DMS 273 treated with DMSO at 0.1 percent for 48 hours (cell line): ENCODE measurements around the gene LSAMP.
"Not testable (repeated sequence)": the region's sequence is repeated elsewhere in the genome, so short reads cannot be mapped to it uniquely, and the experiment has no call there.

ENCODE experiments used
- DNase-seq: peaks from one replicate; lab custom pipeline; 2025; lab: John Stamatoyannopoulos, UW

LSAMP gene

DNA sequence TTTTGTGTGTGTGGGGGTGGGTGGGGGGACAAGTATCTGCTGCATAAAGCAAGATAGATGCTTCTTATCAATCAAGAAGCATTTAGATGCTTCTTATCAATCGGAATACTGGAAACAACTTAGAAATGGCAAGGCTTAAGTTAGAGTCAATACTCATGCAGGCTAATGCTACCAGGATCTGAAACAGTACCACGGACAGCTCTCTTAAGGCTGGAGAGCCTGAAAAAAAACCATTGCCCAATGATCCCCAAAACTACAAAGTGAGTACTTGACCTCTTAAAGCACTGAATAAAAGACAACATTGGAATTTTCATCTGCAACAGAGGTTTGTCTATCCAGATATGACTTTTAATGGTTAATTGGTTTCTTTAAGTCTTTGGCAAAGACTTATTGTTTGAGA is 559.7 kb downstream of the LSAMP start:
- DNase-seq, result no peak

DNA sequence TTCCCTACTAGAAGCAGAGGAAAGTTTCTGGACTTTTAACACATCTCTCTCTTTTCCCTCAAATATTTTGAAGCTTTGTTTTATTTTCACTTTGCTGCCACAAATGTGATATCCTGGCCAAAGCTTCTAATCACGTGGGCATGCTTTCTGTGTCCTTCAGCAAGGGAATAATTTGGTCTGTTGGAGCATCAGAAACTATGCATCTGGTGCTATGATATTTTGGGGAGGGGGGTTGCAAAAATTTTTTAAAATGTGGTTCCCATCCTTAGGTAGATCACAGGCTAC is 567.7 kb downstream of the LSAMP start:
- no peak for DNase-seq

DNA sequence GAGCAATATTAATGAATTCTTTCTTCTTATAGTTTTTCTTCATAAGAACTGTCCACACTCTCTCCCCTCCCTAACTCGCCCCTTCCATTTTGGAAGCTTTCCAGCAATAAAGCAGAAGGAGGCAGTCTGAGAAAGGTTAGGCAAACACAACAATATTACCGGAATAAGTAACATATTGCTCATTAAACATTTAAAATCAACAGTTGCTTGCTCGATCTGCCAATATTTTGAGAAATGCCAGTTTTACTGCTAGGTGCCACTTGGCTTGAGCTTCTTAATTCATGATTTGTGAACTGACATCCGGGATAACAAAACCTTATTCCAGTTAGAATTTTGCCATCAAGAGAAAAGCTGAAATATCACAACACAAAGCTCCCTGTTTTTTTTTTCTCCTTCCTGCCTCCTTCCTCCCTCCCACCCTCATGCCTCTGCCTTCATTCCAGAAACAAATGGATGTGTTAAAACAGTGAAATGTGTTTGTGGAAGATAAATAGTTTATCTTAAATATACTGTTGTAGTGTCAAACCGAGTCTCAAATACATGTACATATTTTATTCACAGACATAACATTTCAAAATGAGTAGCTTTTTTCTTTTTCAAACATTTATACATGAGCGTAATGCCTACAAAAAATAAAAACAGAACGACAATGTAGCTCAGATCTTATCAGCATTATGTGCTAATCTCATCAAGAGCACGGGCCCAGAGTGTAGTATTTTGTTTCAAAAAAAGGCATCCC is 568.2 kb downstream of the LSAMP start:
- peak; percentile 12 for DNase-seq

DNA sequence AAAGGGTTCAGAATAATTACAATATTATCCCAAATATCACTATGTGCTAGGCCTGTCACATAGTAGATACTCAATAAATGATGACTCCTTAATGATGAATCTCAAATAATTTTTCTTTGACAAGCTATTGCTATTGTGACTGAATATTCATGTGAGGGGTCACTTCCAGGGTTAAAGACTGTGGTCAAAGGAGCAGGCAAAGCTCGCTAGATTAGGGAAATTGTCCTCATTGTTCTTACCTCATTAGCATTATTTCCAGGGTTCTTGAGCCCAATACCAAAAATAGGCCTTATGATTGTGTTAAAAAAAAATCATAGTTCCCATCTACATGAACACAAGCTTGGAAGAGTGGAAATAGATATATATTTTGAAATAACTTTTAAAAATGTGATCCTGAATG is 569.8 kb downstream of the LSAMP start:
- DNase-seq, result no peak

DNA sequence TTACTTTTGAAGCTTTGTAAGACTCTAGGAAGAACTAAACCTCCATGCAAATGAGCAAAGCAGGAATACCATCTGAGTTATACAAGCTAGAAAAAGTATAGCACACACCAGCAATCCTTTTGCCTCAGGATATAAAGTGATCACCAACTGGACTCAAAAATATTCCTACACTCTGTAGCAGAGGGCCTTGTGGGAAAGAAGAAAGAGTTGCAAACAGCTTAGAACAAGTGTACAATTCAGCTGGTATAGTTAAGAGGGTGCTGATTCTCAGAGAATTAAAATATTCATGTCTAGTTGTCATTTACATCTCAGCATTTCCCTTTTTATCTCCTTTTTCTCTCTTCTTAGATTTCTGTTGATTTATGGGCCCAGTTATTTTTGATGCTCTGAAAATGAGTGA is 573.6 kb downstream of the LSAMP start:
- no peak for DNase-seq

DNA sequence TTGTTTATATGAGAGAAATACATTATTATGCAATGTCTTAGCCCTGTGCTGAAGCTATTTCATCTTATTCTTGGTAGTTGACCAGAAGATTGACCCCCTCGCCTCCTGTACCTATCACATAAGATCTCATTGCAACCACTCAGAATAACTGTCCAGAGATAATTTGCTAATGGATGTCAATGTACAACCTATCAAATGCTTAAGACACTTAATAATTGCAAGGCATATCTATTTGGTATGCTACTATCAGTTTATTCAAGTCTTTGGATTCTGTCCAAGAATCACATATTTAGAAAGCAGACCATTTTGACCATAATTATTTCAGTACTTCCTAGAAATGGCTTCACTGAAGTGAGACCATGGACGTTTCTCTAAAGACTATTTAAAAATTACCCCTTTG is 580.4 kb downstream of the LSAMP start:
- DNase-seq, result no peak

DNA sequence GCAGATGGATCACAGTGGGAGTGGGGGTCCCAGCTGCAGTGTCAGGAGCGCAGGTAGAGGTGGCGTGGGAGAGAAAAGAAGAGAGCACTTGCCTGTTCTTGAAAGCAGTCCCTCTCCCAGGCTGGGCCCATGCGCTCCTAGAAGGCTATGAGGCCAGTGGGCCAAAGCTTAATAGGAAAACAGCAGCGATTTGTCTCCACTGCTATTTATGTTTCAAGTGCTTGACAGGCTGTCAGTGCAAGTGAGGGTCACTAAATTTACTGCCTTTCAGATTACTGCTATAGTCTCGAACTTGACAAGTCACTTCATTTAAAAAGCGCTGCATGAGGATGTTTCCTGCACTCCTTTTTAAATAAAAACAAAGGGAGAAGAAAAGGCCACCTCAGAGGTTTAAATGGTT is 582.4 kb downstream of the LSAMP start:
- no peak for DNase-seq

DNA sequence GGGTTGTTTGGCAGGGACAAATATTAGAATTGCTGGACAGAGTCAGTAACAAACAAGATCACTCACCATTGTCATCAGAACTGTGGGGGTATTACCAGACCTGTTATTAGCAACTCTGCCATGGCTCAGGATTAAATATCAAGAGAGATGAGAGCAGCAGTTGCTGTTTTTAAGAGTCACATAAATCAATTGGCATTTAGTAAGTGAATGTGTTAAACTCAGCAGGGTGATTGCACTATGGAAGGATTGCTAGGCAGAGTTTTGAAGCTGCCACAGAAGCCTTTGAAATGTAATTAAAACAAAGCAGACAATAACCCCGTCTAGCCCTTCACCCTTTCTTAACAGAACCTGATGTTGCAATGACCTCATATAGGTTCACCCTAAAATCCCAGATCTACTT is 583.2 kb downstream of the LSAMP start:
- DNase-seq, result no peak

DNA sequence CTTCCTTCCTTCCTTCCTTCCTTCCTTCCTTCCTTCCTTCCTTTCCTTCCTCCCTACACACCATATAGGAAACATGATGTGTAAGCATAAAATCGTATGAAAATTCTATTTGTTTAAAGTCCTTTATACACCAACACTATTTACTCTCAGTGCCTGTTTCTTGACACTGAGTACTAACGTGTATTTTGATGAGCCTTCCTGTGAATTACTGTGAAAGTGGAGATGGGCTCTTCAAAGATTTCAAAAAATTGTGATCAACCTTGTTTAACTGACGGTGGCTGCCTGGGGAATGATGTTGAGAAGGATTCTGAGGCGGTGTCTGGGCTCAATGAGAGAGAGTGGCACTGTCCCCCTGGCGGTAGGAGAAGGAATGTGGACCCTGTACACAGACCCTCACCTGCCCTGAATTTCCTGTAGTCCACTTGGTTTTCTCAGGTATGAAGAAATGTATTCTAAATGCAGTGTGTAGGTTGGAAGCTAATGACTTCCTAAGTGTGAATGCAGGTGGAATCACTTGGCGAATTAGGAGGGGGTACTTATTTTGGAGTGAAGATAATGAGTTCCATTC is 584.0 kb downstream of the LSAMP start:
- no peak for DNase-seq

DNA sequence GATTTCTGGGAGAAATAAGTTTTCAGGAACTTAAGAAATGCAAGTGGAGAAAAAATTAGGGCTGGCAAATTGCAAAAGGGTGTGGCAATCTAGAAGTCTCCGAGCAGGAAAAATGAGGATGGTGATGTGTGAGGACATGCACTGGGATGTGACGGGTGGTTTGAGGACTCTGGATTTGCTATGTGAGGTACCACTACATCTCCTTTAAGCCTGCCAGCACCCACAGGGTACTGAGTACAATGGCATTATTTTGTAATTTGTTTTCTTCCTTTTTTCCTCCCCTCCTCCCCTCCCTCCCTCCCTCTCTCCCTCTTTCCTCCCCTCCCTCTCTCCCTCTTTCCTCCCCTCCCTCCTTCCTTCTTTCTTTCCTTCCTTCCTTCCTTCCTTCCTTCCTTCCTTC is 584.5 kb downstream of the LSAMP start:
- DNase-seq, result no peak

DNA sequence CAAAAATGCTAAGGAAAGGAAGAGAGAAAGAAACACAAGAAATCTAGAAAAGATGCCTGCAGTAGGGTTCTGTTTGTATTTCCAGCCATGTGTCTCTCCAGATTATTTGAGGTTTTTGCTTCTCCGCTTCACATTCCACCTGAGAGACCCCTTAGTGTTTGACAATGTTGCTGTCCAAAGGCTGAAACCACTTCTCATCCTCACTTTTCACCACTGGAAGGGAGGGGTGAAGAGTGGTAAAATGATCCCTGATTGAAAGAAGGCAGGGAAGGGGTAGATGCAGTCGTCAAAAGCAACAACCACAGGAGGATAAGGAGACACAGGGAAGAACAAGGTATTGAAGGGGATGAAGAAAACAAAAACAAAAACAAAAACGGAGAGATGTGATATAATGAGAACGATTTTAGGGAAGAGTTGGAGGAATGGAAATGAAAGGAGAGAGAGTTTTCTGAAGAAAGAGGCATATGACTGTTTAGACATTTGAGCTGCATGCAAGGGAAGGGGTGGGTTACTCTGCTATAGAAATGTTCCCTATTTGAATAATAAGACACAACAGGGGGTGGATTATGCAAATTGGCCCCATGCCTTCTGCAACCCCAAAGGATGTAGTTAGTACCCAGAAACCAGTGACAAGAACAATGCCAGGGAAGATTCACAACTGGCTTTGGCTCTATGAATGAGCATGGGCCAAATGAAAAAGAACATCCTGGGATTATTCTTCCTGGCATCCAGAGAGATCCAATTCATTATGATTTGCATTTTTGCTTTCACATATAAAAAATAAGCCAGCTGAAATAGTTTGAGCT is 586.1 kb downstream of the LSAMP start:
- no peak for DNase-seq

DNA sequence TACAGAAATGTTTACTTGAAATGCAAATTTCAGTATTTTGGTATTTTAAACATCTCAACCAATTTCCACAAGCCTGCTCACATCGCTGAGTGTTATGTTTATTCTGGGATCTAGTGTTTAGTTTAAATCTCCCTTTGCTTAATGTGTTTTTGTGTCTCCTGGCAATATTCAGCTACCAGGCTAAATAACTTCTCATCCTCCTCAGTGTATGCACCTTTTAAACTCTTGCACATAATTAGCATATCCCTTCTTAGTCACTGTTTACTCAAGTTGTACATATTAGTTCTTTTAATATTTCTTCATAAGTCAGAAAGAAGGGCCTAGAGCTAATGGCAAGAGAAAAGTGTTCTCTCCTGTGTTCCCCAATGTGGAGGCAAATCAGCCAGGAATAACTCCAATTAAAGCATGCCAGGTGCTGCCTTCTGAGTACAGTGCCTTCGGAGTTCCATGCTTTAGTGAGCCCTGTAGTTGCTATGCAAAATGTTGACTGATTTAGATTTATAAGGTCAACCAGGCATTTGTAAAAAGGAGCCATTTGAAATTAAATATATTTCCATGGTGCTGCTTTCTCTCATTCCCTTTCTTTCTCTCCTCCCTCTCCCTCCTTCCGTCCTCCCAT is 587.7 kb downstream of the LSAMP start:
- DNase-seq, result no peak

DNA sequence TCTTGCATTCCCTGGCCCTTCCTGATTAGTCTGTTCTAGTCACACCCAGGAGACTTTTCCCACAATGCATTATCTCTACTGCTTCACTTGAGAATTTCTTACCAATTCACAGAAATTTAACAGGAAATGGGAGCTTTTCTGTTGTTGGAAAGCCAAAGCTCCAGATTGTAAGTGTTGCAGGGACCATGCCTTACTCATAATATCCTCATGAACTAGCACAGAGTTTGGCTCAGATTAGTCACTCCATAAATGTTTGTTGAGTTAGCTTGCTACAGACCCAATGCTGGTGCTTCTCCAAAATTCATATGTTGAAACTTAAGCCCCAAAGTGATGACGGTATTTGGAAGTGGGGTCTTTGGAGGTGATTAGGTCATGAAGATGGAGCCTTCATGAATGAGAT is 589.4 kb downstream of the LSAMP start:
- no peak for DNase-seq

DNA sequence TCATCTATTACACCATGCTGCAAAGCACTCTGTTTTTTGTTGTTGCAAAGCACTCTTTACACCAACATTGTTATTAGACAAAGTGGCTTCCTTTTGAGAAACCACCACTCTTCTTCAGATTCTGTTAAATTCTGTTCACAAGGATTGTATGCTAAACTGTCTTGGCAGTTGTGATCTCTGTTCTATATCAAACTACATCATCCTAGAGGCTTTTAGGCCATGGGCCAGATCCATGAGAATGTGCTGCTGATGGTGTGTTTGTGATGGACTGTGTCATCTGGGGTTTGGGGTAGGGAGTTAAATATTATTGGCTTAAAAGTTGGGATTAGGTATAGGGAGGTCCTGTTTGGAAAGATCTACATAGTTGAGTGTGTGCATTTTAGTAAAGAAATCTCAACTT is 592.2 kb downstream of the LSAMP start:
- no peak for DNase-seq

DNA sequence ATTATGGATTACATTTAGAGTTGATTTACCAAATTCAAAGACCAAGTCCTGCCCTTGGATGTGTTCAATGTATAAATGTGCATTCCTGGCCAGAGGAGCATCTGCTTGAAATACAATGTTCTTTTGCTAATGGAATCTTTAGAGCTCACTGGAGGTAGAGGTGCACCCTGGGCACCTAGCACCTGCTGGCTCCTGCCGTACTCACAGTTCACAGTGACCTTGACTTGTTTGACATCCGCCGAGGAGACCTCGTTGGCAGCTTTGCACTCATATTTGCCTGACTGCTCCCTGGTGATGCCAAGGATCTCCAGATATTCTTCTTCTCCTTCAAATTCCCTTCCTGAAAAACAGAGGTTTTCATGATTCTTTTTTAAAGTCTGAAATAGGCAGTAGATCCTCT is 593.0 kb downstream of the LSAMP start:
- no peak for DNase-seq

DNA sequence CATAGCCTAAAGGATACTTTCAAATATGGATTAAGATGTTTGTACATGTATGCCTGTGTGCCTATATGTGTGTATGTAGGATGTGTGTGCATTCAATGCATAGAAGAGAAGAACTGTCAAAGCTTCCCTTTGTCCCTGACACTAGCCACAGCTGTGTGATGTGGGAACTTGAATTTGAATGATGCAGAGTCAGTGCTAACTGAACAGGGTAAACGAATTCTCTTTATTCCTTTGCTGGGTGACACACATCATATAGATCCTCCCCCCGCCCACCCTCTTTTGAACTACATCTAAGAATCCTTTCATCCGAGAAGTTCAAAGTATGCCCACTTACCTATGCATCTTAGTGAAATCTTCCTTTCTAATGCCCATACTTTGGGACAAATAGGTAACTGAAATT is 593.7 kb downstream of the LSAMP start:
- DNase-seq, result no peak

DNA sequence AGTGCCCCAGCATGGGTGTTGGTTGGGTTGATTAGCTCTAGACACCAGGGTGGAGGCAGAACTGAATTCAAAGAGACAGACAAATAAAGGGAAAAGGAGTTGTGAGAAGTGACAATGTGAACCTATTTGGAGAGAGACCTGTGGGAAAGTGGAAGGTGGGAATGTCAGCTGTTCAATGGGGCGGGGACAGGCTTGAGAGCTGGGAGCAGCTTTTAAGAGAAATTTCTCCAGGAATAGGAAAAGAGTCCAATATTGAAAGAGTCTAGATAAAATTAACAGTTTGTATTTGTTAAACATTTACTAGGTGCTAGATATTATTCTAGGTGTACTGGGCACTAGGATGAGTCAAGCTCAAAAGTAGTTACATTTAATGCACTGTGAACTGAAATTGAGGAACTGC is 596.6 kb downstream of the LSAMP start:
- no peak for DNase-seq

DNA sequence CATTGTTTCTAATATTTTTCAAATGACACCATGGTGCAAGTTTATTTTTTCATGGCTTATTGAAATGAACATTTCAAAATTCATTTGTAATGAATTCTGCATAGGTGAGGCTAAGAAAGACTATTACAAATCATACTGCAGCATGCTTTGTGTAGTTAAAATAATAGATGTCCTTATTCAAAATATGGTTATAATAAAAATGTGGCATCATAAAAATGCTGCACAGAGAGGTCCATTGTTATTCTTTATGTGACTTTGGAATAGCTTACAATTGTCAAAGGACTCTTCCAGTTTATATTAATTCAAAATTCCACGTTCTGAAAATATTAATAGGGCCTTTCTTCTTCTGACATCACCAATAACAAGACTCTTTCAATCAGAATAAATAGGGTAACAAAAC is 599.3 kb downstream of the LSAMP start:
- no peak for DNase-seq

DNA sequence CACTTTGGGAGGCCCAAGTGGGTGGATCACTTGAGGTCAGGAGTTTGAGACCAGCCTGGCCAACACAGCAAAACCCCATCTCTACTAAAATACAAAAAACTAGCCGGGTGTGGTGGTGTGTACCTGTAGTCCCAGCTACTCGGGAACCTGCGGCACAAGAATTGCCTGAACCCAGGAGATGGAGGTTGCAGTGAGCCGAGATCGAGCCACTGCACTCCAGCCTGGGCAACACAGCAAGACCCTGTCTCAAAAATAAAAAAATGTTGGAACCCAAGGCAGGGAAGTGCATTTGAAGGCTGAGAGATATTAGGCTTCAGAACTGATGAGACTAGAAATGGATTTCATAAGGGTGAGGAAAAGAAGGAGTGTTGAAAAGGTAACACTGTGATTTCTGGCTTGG is 600.6 kb downstream of the LSAMP start:
- DNase-seq, result not testable (repeated sequence)

DNA sequence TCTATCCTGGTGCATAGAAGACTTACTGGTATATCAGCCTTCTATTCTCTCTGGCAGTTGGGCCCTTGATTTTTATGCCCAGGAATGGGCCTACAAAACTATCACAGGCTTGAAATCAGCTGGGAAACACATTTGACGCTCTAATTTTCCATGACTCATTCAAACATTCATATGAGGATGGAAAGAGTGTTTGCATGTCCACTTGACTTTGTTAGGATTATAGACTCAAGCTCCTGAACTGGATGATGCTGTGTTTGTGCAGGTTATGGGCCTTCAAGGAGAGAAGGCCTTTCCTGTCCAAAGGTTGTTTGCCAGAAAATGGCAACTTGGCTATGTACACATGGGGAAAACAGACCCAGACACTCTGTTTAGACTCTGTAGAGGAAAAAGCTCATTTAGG is 602.1 kb downstream of the LSAMP start:
- DNase-seq, result no peak

DNA sequence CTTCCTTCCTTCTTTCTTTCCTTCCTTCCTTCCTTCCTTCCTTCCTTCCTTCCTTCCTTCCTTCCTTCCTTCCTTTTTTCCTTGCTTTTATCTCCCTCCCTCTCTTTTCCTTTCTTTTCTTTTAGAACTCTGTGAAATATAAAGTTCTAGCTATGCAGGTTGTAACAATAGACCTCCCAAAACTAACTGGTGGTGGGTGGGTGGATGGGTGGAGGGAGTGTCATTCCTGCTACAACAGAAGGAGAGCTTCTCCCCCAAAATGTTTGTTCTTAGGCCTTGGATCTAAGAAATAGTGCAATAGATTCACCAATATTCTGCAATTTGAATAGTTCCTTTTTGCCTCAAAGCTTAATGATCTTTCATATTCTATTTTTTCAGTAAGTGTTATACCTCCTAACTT is 606.0 kb downstream of the LSAMP start:
- DNase-seq, result no peak

DNA sequence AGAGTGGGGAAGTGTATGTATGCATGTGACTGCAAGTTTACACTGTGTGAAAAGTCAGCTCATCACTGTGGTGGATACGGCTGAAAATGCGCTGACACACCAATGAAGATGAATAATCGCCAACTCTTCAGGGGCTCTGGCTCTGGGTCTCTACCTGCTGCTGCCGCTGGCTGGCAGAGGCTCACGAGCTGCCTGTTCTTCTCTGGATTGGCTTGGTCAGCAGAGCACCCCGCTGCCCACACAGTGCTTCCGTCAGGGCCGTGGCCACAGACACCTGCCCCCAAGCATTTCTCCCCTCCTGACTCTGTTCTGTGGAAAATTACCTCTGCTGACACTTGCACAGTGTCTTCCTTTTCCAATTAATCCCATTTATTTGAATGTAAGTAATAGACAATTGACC is 606.5 kb downstream of the LSAMP start:
- no peak for DNase-seq

DNA sequence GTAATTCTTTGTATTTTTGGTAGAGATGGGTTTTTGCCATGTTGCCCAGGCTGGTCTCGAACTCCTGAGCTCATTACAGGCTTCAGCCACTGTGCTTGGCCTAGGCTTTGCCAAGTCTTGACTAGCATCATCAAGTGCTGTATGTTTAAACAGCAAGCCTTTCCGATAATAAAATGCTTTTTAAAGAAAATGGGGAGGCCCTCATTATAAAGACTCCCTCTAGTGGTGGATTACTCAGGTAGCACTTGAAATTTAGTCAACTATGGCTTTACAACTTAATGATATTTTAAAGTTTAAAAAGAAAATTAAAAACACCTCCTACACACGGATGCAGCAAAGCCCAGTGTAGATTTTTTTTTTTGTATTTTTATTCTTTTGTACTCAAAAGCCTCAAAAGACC is 608.3 kb downstream of the LSAMP start:
- no peak for DNase-seq
